ENCODE measurements around the gene SPO11.

- TF ChIP-seq POLR2AphosphoS5 (IDR thresholded peaks at IDR 0.05; ENCODE audit: borderline replicate concordance, low read depth, low read length) (no peak), EZH2 (IDR thresholded peaks at IDR 0.05) (no peak), FOXP2 (optimal IDR thresholded peaks at IDR 0.05; ENCODE audit: control extremely low read depth, extremely low read length, insufficient read depth) (no peak)
These were observed 17.5 kb upstream of the SPO11 start for GRCh38 chr20:57312138-57312537.
